ENCODE data around the gene SLC9A2. TPM values are rescaled to one million over a fixed set of nuclear protein-coding genes. Genes with fewer than 3 reads are reported as not detected.

The SLC9A2 gene
- total and polyA plus RNA-seq, 2 of the 13 experiments (the other 11 are each of a cell fraction or from before 2014, with no cell fraction given): 0.02 TPM; not detected in 1

DNA sequence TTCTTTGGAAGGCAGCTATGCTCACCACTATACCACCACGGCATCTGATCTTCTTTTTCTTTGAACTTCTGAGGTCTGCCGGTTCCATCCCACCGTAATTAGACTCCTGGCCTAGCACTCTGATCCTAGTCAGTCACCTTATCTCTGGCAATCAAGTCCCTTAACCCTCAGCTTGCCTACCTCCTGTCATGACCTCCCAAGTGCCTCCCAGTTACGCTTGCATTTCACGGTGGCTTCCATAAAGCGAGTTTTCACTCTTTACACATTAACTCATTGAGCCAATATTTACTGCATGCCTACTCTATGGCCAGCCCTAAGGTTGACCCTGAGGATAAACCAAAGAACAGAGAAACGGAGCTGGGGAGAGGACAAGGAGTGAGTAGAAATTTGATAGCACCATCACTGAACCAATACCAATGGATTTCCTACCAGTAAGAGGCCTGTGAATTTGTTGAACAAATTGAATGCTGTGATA is 104.7 kb downstream of the SLC9A2 start (continued):
- TF ChIP-seq, protein P1, sequence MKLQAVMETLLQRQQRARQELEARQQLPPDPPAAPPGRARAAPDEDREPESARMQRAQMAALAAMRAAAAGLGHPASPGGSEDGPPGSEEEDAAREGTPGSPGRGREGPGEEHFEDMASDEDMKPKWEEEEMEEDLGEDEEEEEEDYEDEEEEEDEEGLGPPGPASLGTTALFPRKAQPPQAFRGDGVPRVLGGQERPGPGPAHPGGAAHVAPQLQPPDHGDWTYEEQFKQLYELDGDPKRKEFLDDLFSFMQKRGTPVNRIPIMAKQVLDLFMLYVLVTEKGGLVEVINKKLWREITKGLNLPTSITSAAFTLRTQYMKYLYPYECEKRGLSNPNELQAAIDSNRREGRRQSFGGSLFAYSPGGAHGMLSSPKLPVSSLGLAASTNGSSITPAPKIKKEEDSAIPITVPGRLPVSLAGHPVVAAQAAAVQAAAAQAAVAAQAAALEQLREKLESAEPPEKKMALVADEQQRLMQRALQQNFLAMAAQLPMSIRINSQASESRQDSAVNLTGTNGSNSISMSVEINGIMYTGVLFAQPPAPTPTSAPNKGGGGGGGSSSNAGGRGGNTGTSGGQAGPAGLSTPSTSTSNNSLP (IDR thresholded peaks at IDR 0.05; ENCODE audit: low read depth, low read length): peak; percentile 89
- peak in 1 of 2 experiments; percentile 78; a peak in 3 of 4 replicates for TF ChIP-seq NR2F1 (CRISPR knock-in tag; IDR thresholded peaks at IDR 0.05)
- TF ChIP-seq AHR (CRISPR knock-in tag; IDR thresholded peaks at IDR 0.05): no peak; the same call in 1 of the 2 replicates
- TF ChIP-seq AKAP8 (CRISPR knock-in tag; IDR thresholded peaks at IDR 0.05): no peak
- TF ChIP-seq XRCC5 (optimal IDR thresholded peaks at IDR 0.05; ENCODE audit: low read length): peak; percentile 52
- TF ChIP-seq MED1 (CRISPR knock-in tag; IDR thresholded peaks at IDR 0.05): peak; percentile 90
- TF ChIP-seq ZBTB7B (CRISPR knock-in tag; IDR thresholded peaks at IDR 0.05): peak; percentile 64
- TF ChIP-seq GTF3A (CRISPR knock-in tag; conservative IDR thresholded peaks at IDR 0.05): no peak
- TF ChIP-seq SMAD9 (CRISPR knock-in tag; IDR thresholded peaks at IDR 0.05): no peak
- TF ChIP-seq GATAD1 (CRISPR knock-in tag; IDR thresholded peaks at IDR 0.05): peak; percentile 60; the same call in 1 of the 2 replicates
- TF ChIP-seq SMAD3 (CRISPR knock-in tag; IDR thresholded peaks at IDR 0.05): no peak
- no peak; the same call in 1 of the 2 replicates for TF ChIP-seq ZNF124 (CRISPR knock-in tag; IDR thresholded peaks at IDR 0.05)
- no peak for TF ChIP-seq ZFP36 (IDR thresholded peaks at IDR 0.05; ENCODE audit: borderline replicate concordance, low read depth, low read length, partially characterized antibody)
- TF ChIP-seq, protein P2, sequence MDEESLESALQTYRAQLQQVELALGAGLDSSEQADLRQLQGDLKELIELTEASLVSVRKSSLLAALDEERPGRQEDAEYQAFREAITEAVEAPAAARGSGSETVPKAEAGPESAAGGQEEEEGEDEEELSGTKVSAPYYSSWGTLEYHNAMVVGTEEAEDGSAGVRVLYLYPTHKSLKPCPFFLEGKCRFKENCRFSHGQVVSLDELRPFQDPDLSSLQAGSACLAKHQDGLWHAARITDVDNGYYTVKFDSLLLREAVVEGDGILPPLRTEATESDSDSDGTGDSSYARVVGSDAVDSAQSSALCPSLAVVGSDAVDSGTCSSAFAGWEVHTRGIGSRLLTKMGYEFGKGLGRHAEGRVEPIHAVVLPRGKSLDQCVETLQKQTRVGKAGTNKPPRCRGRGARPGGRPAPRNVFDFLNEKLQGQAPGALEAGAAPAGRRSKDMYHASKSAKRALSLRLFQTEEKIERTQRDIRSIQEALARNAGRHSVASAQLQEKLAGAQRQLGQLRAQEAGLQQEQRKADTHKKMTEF (CRISPR knock-in tag; IDR thresholded peaks at IDR 0.05): peak; percentile 85
- TF ChIP-seq NPAS2 (CRISPR knock-in tag; IDR thresholded peaks at IDR 0.05; ENCODE audit: borderline replicate concordance): no peak
- TF ChIP-seq IRF2 (CRISPR knock-in tag; IDR thresholded peaks at IDR 0.05): peak; percentile 81; the same call in 1 of the 2 replicates
- TF ChIP-seq TOE1 (CRISPR knock-in tag; IDR thresholded peaks at IDR 0.05): peak; percentile 78; the same call in 1 of the 2 replicates
- TF ChIP-seq ZNF780A (CRISPR knock-in tag; IDR thresholded peaks at IDR 0.05): no peak
- no peak for TF ChIP-seq SRSF1 (optimal IDR thresholded peaks at IDR 0.05; ENCODE audit: low read depth, low read length)
- no peak for TF ChIP-seq IRX3 (CRISPR knock-in tag; IDR thresholded peaks at IDR 0.05; ENCODE audit: borderline replicate concordance, low read depth)
- no peak for TF ChIP-seq ZNF776 (CRISPR knock-in tag; IDR thresholded peaks at IDR 0.05)
- TF ChIP-seq CAMTA2 (CRISPR knock-in tag; IDR thresholded peaks at IDR 0.05; ENCODE audit: borderline replicate concordance): no peak
- peak; percentile 88 for TF ChIP-seq NCOA2 (CRISPR knock-in tag; IDR thresholded peaks at IDR 0.05)
- peak; percentile 96 for TF ChIP-seq MIXL1 (CRISPR knock-in tag; IDR thresholded peaks at IDR 0.05)
- no peak for TF ChIP-seq SMARCE1 (IDR thresholded peaks at IDR 0.05; ENCODE audit: borderline replicate concordance)
- no peak for TF ChIP-seq ARNT2 (CRISPR knock-in tag; IDR thresholded peaks at IDR 0.05; ENCODE audit: low read depth)
- peak; percentile 56 for TF ChIP-seq IKZF4 (CRISPR knock-in tag; IDR thresholded peaks at IDR 0.05; ENCODE audit: borderline replicate concordance, low read depth, not compliant biosample characterization)
- TF ChIP-seq, protein P3, sequence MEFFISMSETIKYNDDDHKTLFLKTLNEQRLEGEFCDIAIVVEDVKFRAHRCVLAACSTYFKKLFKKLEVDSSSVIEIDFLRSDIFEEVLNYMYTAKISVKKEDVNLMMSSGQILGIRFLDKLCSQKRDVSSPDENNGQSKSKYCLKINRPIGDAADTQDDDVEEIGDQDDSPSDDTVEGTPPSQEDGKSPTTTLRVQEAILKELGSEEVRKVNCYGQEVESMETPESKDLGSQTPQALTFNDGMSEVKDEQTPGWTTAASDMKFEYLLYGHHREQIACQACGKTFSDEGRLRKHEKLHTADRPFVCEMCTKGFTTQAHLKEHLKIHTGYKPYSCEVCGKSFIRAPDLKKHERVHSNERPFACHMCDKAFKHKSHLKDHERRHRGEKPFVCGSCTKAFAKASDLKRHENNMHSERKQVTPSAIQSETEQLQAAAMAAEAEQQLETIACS (CRISPR knock-in tag; IDR thresholded peaks at IDR 0.05): no peak
- no peak for TF ChIP-seq ZNF543 (CRISPR knock-in tag; IDR thresholded peaks at IDR 0.05)
- no peak for TF ChIP-seq ZFP62 (CRISPR knock-in tag; IDR thresholded peaks at IDR 0.05)

All from HepG2 (cell line).